ENCODE measurements around the gene POP5.

POP5 gene

GRCh38 chr12:120588948-120589930 lies 8.0 kb upstream of the POP5 start:
- DNase-seq (ENCODE audit: low spot score) = no peak

- DNase-seq (ENCODE audit: low spot score) = no peak
These were observed 7.2 kb upstream of the POP5 start for GRCh38 chr12:120588371-120588770.

- no peak for DNase-seq (ENCODE audit: low spot score)
These were observed 5.7 kb upstream of the POP5 start for GRCh38 chr12:120586860-120587259.

GRCh38 chr12:120586206-120586605 lies 5.0 kb upstream of the POP5 start:
- DNase-seq (ENCODE audit: low spot score) = no peak

- no peak for DNase-seq (ENCODE audit: low spot score)
These were observed 3.3 kb upstream of the POP5 start for GRCh38 chr12:120584343-120585149.

- DNase-seq (ENCODE audit: low spot score) = peak; percentile 57
These were observed 2.4 kb upstream of the POP5 start for GRCh38 chr12:120583478-120584030.

- DNase-seq (ENCODE audit: low spot score) = no peak
These were observed 796 bp upstream of the POP5 start for GRCh38 chr12:120581998-120582397.

- DNase-seq (ENCODE audit: low spot score) = no peak
These were observed 2.0 kb downstream of the POP5 start for GRCh38 chr12:120579179-120579578.

GRCh38 chr12:120574106-120574505 lies 7.1 kb downstream of the POP5 start:
- DNase-seq (ENCODE audit: low spot score) = no peak

- no peak for DNase-seq (ENCODE audit: low spot score)
These were observed 7.6 kb downstream of the POP5 start for GRCh38 chr12:120573560-120573959.

- DNase-seq (ENCODE audit: low spot score) = no peak
These were observed 9.9 kb downstream of the POP5 start for GRCh38 chr12:120571299-120571698.

GRCh38 chr12:120563495-120563894 lies 17.7 kb downstream of the POP5 start:
- DNase-seq (ENCODE audit: low spot score) = no peak

- DNase-seq (ENCODE audit: low spot score) = no peak
These were observed 18.3 kb downstream of the POP5 start for GRCh38 chr12:120562906-120563305.

- DNase-seq (ENCODE audit: low spot score) = no peak
These were observed 23.6 kb downstream of the POP5 start for GRCh38 chr12:120557589-120557988.

GRCh38 chr12:120554678-120555077 lies 26.5 kb downstream of the POP5 start:
- DNase-seq (ENCODE audit: low spot score) = no peak

GRCh38 chr12:120546050-120546386 lies 35.2 kb downstream of the POP5 start:
- DNase-seq (ENCODE audit: low spot score) = peak; percentile 50

GRCh38 chr12:120544691-120545090 lies 36.5 kb downstream of the POP5 start:
- no peak for DNase-seq (ENCODE audit: low spot score)

GRCh38 chr12:120542166-120542565 lies 39.0 kb downstream of the POP5 start:
- DNase-seq (ENCODE audit: low spot score) = no peak

- no peak for DNase-seq (ENCODE audit: low spot score)
These were observed 40.8 kb downstream of the POP5 start for GRCh38 chr12:120540445-120540844.

- DNase-seq (ENCODE audit: low spot score) = no peak
These were observed 41.9 kb downstream of the POP5 start for GRCh38 chr12:120539303-120539702.

- DNase-seq (ENCODE audit: low spot score) = no peak
These were observed 42.7 kb downstream of the POP5 start for GRCh38 chr12:120538281-120539156.

GRCh38 chr12:120537856-120538220 lies 43.4 kb downstream of the POP5 start:
- no peak for DNase-seq (ENCODE audit: low spot score)
